Stimulated activated memory B cell treated with anti-CD40 and anti-IgM and Interleukin-4, amounts not matched to agents 10 μg/mL and 1 μg/mL and 100 μg/mL, for 72 hours (primary cell): ENCODE results near the gene MYL1.

Experiments used
- ATAC-seq: fragments of 150-1000 bp; cut with Tn5 transposase; 2 replicates; pipeline ENCODE4 v1.10.0; 2021
- H3K27ac Mint-ChIP-seq: one replicate; pipeline ENCODE4 v1.8.0; 2022; ENCODE audit warnings: mild to moderate bottlenecking, mixed read lengths
- H3K27me3 Mint-ChIP-seq: one replicate; pipeline ENCODE4 v1.8.0; 2022; ENCODE audit warnings: mixed read lengths
- H3K36me3 Mint-ChIP-seq: one replicate; pipeline ENCODE4 v1.8.0; 2022; ENCODE audit warnings: mixed read lengths
- H3K4me1 Mint-ChIP-seq: one replicate; pipeline ENCODE4 v1.8.0; 2022; ENCODE audit warnings: mixed read lengths
- H3K4me3 Mint-ChIP-seq: one replicate; pipeline ENCODE4 v1.8.0; 2022; ENCODE audit warnings: mild to moderate bottlenecking, moderate library complexity, mixed read lengths
- H3K9me3 Mint-ChIP-seq: one replicate; pipeline ENCODE4 v1.8.0; 2022; ENCODE audit warnings: mixed read lengths

The MYL1 gene

GRCh38 chr2:210288408-210288807 is 26.6 kb downstream of the MYL1 start:
- Mint-ChIP-seq H3K4me1 (no peaks in the 10 kb centered on the region), H3K27ac (no peak overlapping the region), H3K9me3 (peaks cover 7% of the 10 kb centered on the region), H3K4me3 (no peak overlapping the region), H3K36me3 (no peaks in the 10 kb centered on the region), H3K27me3 (no peaks in the 10 kb centered on the region)
- no peak for ATAC-seq

DNA sequence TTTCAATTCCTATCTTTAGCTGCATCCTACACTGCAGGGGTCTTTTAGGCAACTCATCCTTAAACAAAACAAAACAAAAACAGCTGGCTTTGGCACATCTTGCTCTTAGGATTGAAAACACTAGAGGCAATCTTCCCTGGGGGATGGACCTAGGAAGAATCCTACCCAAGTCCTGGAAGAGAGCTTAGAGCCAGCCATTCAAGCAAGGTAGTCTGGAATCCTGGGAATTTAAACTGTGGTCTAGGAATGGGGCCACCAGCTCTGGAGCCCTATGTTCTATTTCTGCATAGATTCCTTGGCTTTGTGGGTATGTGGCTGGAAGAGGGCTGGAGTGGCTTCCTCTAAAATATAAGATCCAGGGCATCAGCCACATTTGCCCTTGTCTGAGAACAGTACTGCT is 27.7 kb downstream of the MYL1 start:
- H3K9me3 Mint-ChIP-seq: peaks cover 13% of the 10 kb centered on the region
- H3K4me3 Mint-ChIP-seq: no peak overlapping the region
- no peaks in the 10 kb centered on the region for H3K27me3 Mint-ChIP-seq
- no peak for ATAC-seq
- H3K27ac Mint-ChIP-seq: no peak overlapping the region
- no peaks in the 10 kb centered on the region for H3K36me3 Mint-ChIP-seq
- no peaks in the 10 kb centered on the region for H3K4me1 Mint-ChIP-seq

- Mint-ChIP-seq H3K4me3 (no peak overlapping the region), H3K36me3 (no peaks in the 10 kb centered on the region), H3K9me3 (peaks cover 14% of the 10 kb centered on the region), H3K27me3 (no peaks in the 10 kb centered on the region), H3K4me1 (no peaks in the 10 kb centered on the region), H3K27ac (no peak overlapping the region)
- ATAC-seq: no peak
Measured at GRCh38 chr2:210286123-210286680, 28.8 kb downstream of the MYL1 start.

GRCh38 chr2:210277133-210277532 is 37.8 kb downstream of the MYL1 start:
- Mint-ChIP-seq H3K4me3 (no peak overlapping the region), H3K36me3 (no peaks in the 10 kb centered on the region), H3K27me3 (no peaks in the 10 kb centered on the region), H3K27ac (no peak overlapping the region), H3K9me3 (peaks cover 3% of the 10 kb centered on the region), H3K4me1 (no peaks in the 10 kb centered on the region)
- no peak for ATAC-seq

DNA sequence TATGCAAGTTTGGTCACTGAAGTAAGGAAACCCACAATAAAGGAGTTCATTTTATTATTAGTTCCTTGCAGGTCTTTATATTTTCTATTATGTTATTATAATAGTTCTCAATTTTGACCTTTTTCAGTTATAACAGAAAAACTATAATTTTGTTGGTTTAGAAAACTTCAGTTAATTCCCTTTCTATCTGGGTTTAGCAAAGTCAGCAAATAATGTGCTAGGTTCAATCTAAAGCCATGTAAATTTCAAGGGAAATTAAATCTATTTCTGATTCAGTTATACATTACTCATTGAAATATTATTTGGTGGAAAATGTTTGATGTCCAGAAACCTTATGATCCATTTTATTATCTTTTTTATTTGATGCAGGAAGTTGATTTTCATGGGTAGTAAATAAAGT is 43.7 kb downstream of the MYL1 start:
- Mint-ChIP-seq H3K27me3 (no peaks in the 10 kb centered on the region), H3K36me3 (no peaks in the 10 kb centered on the region), H3K27ac (no peak overlapping the region), H3K9me3 (no peaks in the 10 kb centered on the region), H3K4me3 (no peak overlapping the region), H3K4me1 (no peaks in the 10 kb centered on the region)
- no peak for ATAC-seq

DNA sequence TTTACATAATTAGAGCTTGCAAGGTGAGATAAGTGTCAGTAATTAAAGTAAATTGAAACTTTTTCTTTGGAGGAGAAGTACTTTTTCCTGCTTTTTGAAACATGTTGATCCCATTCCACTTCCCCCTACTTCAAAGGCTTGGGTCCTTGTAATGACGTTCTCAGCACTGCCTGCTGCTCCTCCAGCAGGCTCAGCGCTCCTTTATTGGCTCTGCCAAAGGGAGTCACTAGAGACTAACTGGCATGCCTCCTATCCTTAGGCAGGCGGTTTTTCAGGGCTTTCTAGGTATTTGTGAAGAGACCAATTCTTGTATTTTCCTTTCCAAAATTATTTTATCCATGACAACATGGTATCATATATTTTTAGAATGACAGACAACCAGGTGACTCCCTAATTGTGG is 45.8 kb downstream of the MYL1 start:
- no peaks in the 10 kb centered on the region for H3K4me1 Mint-ChIP-seq
- no peak for ATAC-seq
- H3K36me3 Mint-ChIP-seq: no peaks in the 10 kb centered on the region
- H3K4me3 Mint-ChIP-seq: no peak overlapping the region
- no peaks in the 10 kb centered on the region for H3K27me3 Mint-ChIP-seq
- no peaks in the 10 kb centered on the region for H3K9me3 Mint-ChIP-seq
- no peak overlapping the region for H3K27ac Mint-ChIP-seq

DNA sequence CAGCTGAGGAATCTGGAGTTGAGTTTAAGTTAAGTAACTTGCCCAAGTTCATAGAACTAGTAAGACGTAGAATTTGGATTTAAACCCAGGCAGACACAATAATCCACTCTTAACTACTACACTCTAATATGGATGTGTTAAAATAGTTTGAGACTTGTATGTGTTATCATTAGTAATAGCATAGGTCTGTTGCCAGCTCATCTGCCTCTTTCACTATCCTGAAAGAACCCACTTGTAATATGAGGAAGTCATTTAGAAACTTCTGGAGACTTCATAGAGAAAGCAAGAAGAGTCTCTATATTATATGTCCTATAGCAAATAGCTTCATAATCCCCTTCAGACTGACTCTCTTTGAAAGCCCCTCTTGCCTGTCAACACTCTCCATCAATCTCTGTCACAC is 46.7 kb downstream of the MYL1 start:
- Mint-ChIP-seq H3K9me3 (no peaks in the 10 kb centered on the region), H3K27ac (no peak overlapping the region), H3K4me3 (no peak overlapping the region), H3K36me3 (no peaks in the 10 kb centered on the region), H3K4me1 (no peaks in the 10 kb centered on the region), H3K27me3 (no peaks in the 10 kb centered on the region)
- ATAC-seq: no peak

DNA sequence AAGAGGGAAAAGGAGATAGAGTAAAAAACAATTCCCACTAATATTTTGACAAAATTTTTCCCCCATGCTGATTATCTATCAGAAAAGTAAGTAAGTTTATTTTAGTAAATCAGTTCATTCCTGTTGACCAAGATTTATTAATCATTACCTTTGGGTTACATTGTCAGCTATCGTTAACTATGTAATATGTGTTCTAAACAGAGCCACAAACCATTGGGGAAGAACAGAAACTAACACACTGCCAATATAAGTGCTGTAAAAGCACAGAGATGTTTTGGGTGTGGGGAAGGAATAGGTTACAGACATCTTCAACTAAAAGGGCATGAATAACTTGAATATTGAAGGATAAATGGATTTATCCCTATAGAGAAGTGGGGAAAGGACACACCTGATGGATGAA is 47.3 kb downstream of the MYL1 start:
- no peaks in the 10 kb centered on the region for H3K36me3 Mint-ChIP-seq
- no peaks in the 10 kb centered on the region for H3K9me3 Mint-ChIP-seq

DNA sequence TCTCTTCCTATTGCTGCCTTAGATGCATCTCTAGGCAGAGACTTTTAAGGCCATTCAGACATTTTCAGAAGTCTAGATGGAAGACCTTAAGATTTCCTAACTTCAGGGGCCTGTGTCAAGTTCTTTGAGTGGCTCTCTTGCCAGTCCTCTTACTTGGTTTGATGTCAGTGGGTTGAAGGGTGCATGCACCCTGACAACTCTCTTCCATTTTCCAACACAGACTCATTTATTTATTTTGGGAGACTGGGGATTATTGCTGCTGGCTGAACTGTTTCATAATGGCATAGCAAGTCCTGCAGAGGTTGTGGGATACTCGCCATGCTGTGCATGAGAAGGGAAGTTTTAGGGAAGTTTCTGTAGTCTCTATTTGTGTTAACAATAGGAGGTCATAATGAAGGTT is 50.7 kb downstream of the MYL1 start:
- no peak for ATAC-seq
- Mint-ChIP-seq H3K9me3 (no peaks in the 10 kb centered on the region), H3K4me3 (no peak overlapping the region), H3K27me3 (no peaks in the 10 kb centered on the region), H3K4me1 (no peaks in the 10 kb centered on the region), H3K36me3 (no peaks in the 10 kb centered on the region), H3K27ac (no peak overlapping the region)

More for the DNA sequence above, 47.3 kb downstream of the MYL1 start:
- H3K27me3 Mint-ChIP-seq: no peaks in the 10 kb centered on the region
- H3K27ac Mint-ChIP-seq: no peak overlapping the region
- ATAC-seq: no peak
- no peaks in the 10 kb centered on the region for H3K4me1 Mint-ChIP-seq
- no peak overlapping the region for H3K4me3 Mint-ChIP-seq

- Mint-ChIP-seq H3K36me3 (no peaks in the 10 kb centered on the region), H3K27me3 (no peaks in the 10 kb centered on the region), H3K4me3 (no peak overlapping the region), H3K27ac (no peak overlapping the region), H3K4me1 (no peaks in the 10 kb centered on the region), H3K9me3 (no peaks in the 10 kb centered on the region)
- no peak for ATAC-seq
Measured at GRCh38 chr2:210263841-210264240, 51.1 kb downstream of the MYL1 start.

DNA sequence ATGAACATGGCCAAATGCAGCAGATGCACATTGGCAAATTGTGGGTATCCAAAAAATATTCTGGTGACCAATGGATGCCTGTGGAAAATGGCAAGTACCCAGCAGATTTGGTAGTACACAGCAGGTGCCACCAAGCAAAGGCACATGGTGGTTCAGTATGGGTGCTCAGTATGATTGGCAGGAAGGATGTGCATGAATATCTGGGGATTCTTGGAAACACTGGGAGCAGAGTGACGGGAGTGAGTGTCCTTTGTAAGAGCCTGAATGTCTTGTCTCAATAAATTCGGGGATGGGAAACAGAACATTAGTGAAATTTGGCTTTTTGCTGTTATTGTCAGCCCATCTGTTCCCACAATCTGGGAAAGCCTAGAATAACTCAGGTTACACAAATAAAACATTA is 52.9 kb downstream of the MYL1 start:
- no peak for ATAC-seq
- Mint-ChIP-seq H3K27ac (no peak overlapping the region), H3K9me3 (no peaks in the 10 kb centered on the region), H3K36me3 (no peaks in the 10 kb centered on the region), H3K4me3 (no peak overlapping the region), H3K27me3 (no peaks in the 10 kb centered on the region), H3K4me1 (no peaks in the 10 kb centered on the region)

GRCh38 chr2:210259687-210260086 is 55.3 kb downstream of the MYL1 start:
- no peak overlapping the region for H3K27ac Mint-ChIP-seq
- no peaks in the 10 kb centered on the region for H3K36me3 Mint-ChIP-seq
- H3K4me3 Mint-ChIP-seq: no peak overlapping the region
- H3K27me3 Mint-ChIP-seq: no peaks in the 10 kb centered on the region
- no peaks in the 10 kb centered on the region for H3K9me3 Mint-ChIP-seq
- H3K4me1 Mint-ChIP-seq: no peaks in the 10 kb centered on the region
- ATAC-seq: no peak

GRCh38 chr2:210252699-210253606 is 62.0 kb downstream of the MYL1 start:
- Mint-ChIP-seq H3K9me3 (no peaks in the 10 kb centered on the region), H3K27ac (no peak overlapping the region), H3K4me1 (no peaks in the 10 kb centered on the region), H3K27me3 (no peaks in the 10 kb centered on the region), H3K36me3 (no peaks in the 10 kb centered on the region), H3K4me3 (no peak overlapping the region)
- ATAC-seq: no peak

GRCh38 chr2:210250622-210251021 is 64.4 kb downstream of the MYL1 start:
- Mint-ChIP-seq H3K36me3 (no peaks in the 10 kb centered on the region), H3K27ac (no peak overlapping the region), H3K9me3 (peaks cover 3% of the 10 kb centered on the region), H3K4me3 (no peak overlapping the region), H3K27me3 (no peaks in the 10 kb centered on the region), H3K4me1 (no peaks in the 10 kb centered on the region)
- ATAC-seq: no peak
